ENCODE data around the gene NKX2-1. TPM values are rescaled to one million over a fixed set of nuclear protein-coding genes. Genes with fewer than 3 reads are reported as not detected.
A peak's percentile ranks its signal among the peaks of the same experiment; 100 is the strongest.

NKX2-1 gene
- total and polyA plus RNA-seq, 10 of the 15 experiments (the other 5 are each of a cell fraction or from before 2014, with no cell fraction given), result 0.03 TPM; not detected in 9

DNA sequence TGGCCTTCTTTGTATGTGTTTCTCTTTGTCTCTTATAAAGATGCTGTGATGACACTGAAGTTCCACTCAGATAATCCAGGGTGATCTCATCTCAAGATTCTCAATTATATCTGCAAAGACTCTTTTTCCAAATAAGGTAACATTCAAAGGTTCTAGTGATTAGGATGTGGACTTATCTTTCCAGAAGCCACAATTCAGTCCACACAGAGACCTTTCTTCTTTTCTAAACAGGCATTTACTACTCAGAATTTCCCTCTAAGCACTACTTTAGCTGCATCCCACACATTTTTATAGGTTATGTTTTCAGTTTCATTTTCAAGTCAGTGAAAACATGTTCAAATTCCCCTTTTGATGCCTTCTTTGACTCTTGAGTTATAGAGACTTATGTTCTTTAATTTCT lies 9.0 kb upstream of the NKX2-1 start:
- CTCF ChIA-PET, result interaction anchor here (0.6 kb wide), 1 partner anchor 1186 kb away, joined by 4 read pairs; no protein-coding TSS in a partner anchor
- Histone ChIP-seq H3K4me1 (ENCODE audit: control insufficient read depth, insufficient read depth, low read length) (no peaks in the 10 kb centered on the region), H3K36me3 (ENCODE audit: control insufficient read depth in 2 of 2, insufficient read depth in 2 of 2, low read length in 1 of 2) (no peaks in the 10 kb centered on the region), H3K27ac (ENCODE audit: control insufficient read depth, insufficient read depth) (no peak overlapping the region), H3K9ac (ENCODE audit: control insufficient read depth, insufficient read depth, low read length) (no peak overlapping the region), H3K27me3 (replicated peaks in 1 of 2; ENCODE audit: control insufficient read depth in 2 of 2, insufficient read depth in 2 of 2, low read length in 1 of 2) (peaks cover 0 to 3% of the 10 kb centered on the region in 2 experiments; a peak in 1 of 4 replicates), H3K4me3 (no peak overlapping the region), H3K79me2 (ENCODE audit: control insufficient read depth, insufficient read depth, low read length) (no peaks in the 10 kb centered on the region), H4K20me1 (ENCODE audit: control insufficient read depth, insufficient read depth) (no peaks in the 10 kb centered on the region), H3K4me2 (ENCODE audit: control insufficient read depth, insufficient read depth) (no peak overlapping the region), H3K9me3 (replicated peaks; ENCODE audit: control insufficient read depth, insufficient read depth, low read length) (no peaks in the 10 kb centered on the region; the same call in 2 of the 3 replicates), H2AFZ (ENCODE audit: control insufficient read depth, low read depth, low read length) (no peak overlapping the region)
- in situ Hi-C loops (cut with MboI) (no loop called here), intact Hi-C loops (cut with micrococcal nuclease; ENCODE audit: unreplicated experiment) (no loop called here)
- FAIRE-seq, result peak; percentile 79
- ATAC-seq, result no peak
- BruUV-seq (replicated peaks), result no TSS peak
- SMC1A ChIA-PET (ENCODE audit: uncharacterized antibody, unreplicated experiment), result no interaction called here
- POLR2A ChIA-PET, result no interaction called here
- no peak for DNase-seq (ENCODE audit: low read depth, low spot score)
- RAD21 ChIA-PET (ENCODE audit: unreplicated experiment), result no interaction called here
- TF ChIP-seq SMC3 (IDR thresholded peaks at IDR 0.05; ENCODE audit: borderline replicate concordance, low read length) (no peak), SIN3A (IDR thresholded peaks at IDR 0.05; ENCODE audit: low read depth, low read length) (no peak), ZNF207 (IDR thresholded peaks at IDR 0.05; ENCODE audit: borderline replicate concordance) (no peak), WRNIP1 (IDR thresholded peaks at IDR 0.05; ENCODE audit: borderline replicate concordance, low read depth, low read length) (no peak), ZNF274 (IDR thresholded peaks at IDR 0.05; ENCODE audit: insufficient read depth, insufficient read length) (no peak), CREM (IDR thresholded peaks at IDR 0.05; ENCODE audit: low read depth) (no peak), BCL11A (IDR thresholded peaks at IDR 0.05; ENCODE audit: low read depth, low read length) (no peak), NFYA (IDR thresholded peaks at IDR 0.05; ENCODE audit: borderline replicate concordance, low read depth, low read length) (no peak), POU2F2 (IDR thresholded peaks at IDR 0.05; ENCODE audit: borderline replicate concordance, low read depth, low read length) (no peak), NFIC (IDR thresholded peaks at IDR 0.05; ENCODE audit: low read depth, low read length) (no peak), POLR2A (IDR thresholded peaks at IDR 0.05; ENCODE audit: low read depth, low read length) (no peak), TCF3 (IDR thresholded peaks at IDR 0.05; ENCODE audit: borderline replicate concordance, insufficient read depth, low read depth, low read length) (no peak)
- TF ChIP-seq, protein P1, sequence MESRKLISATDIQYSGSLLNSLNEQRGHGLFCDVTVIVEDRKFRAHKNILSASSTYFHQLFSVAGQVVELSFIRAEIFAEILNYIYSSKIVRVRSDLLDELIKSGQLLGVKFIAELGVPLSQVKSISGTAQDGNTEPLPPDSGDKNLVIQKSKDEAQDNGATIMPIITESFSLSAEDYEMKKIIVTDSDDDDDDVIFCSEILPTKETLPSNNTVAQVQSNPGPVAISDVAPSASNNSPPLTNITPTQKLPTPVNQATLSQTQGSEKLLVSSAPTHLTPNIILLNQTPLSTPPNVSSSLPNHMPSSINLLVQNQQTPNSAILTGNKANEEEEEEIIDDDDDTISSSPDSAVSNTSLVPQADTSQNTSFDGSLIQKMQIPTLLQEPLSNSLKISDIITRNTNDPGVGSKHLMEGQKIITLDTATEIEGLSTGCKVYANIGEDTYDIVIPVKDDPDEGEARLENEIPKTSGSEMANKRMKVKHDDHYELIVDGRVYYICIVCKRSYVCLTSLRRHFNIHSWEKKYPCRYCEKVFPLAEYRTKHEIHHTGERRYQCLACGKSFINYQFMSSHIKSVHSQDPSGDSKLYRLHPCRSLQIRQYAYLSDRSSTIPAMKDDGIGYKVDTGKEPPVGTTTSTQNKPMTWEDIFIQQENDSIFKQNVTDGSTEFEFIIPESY (IDR thresholded peaks at IDR 0.05), result no peak
- TF ChIP-seq, protein P2, sequence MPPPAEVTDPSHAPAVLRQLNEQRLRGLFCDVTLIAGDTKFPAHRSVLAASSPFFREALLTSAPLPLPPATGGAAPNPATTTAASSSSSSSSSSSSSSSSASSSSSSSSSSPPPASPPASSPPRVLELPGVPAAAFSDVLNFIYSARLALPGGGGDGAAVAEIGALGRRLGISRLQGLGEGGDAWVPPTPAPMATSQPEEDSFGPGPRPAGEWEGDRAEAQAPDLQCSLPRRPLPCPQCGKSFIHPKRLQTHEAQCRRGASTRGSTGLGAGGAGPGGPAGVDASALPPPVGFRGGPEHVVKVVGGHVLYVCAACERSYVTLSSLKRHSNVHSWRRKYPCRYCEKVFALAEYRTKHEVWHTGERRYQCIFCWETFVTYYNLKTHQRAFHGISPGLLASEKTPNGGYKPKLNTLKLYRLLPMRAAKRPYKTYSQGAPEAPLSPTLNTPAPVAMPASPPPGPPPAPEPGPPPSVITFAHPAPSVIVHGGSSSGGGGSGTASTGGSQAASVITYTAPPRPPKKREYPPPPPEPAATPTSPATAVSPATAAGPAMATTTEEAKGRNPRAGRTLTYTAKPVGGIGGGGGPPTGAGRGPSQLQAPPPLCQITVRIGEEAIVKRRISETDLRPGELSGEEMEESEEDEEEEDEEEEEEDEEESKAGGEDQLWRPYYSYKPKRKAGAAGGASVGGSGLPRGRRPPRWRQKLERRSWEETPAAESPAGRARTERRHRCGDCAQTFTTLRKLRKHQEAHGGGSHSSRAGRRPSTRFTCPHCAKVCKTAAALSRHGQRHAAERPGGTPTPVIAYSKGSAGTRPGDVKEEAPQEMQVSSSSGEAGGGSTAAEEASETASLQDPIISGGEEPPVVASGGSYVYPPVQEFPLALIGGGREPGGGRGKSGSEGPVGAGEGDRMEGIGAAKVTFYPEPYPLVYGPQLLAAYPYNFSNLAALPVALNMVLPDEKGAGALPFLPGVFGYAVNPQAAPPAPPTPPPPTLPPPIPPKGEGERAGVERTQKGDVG (CRISPR knock-in tag; IDR thresholded peaks at IDR 0.05), result no peak
- TF ChIP-seq, protein P3, sequence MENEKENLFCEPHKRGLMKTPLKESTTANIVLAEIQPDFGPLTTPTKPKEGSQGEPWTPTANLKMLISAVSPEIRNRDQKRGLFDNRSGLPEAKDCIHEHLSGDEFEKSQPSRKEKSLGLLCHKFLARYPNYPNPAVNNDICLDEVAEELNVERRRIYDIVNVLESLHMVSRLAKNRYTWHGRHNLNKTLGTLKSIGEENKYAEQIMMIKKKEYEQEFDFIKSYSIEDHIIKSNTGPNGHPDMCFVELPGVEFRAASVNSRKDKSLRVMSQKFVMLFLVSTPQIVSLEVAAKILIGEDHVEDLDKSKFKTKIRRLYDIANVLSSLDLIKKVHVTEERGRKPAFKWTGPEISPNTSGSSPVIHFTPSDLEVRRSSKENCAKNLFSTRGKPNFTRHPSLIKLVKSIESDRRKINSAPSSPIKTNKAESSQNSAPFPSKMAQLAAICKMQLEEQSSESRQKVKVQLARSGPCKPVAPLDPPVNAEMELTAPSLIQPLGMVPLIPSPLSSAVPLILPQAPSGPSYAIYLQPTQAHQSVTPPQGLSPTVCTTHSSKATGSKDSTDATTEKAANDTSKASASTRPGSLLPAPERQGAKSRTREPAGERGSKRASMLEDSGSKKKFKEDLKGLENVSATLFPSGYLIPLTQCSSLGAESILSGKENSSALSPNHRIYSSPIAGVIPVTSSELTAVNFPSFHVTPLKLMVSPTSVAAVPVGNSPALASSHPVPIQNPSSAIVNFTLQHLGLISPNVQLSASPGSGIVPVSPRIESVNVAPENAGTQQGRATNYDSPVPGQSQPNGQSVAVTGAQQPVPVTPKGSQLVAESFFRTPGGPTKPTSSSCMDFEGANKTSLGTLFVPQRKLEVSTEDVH (IDR thresholded peaks at IDR 0.05; ENCODE audit: low read depth, partially characterized antibody), result no peak
- TF ChIP-seq, protein P4, sequence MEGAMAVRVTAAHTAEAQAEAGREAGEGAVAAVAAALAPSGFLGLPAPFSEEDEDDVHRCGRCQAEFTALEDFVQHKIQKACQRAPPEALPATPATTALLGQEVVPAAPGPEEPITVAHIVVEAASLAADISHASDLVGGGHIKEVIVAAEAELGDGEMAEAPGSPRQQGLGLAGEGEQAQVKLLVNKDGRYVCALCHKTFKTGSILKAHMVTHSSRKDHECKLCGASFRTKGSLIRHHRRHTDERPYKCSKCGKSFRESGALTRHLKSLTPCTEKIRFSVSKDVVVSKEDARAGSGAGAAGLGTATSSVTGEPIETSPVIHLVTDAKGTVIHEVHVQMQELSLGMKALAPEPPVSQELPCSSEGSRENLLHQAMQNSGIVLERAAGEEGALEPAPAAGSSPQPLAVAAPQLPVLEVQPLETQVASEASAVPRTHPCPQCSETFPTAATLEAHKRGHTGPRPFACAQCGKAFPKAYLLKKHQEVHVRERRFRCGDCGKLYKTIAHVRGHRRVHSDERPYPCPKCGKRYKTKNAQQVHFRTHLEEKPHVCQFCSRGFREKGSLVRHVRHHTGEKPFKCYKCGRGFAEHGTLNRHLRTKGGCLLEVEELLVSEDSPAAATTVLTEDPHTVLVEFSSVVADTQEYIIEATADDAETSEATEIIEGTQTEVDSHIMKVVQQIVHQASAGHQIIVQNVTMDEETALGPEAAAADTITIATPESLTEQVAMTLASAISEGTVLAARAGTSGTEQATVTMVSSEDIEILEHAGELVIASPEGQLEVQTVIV (IDR thresholded peaks at IDR 0.05; ENCODE audit: borderline replicate concordance, partially characterized antibody), result no peak

All from GM12878 (cell line).